B cell (primary cell): Measurements from ENCODE around the gene UBQLN3. TPM values are rescaled to one million over a fixed set of nuclear protein-coding genes. Genes with fewer than 3 reads are reported as not detected.

Source experiments
- ATAC-seq: fragments of 200-7000 bp; cut with Tn5 transposase; one replicate; pipeline ENCODE4 v1.10.0; 2021; ENCODE audit warnings: low read depth, mild to moderate bottlenecking, moderate number of reproducible peaks, moderate library complexity
- CTCF ChIA-PET: fragments of 350-600 bp; sonication (Branson Sonifier 250); formaldehyde crosslinking; loops from one replicate; lab custom pipeline; 2021; ENCODE audit warnings: antibody characterized with exemption, inconsistent platforms; lab: Charles Lee
- POLR2A ChIA-PET: fragments of 350-600 bp; sonication (Branson Sonifier 250); formaldehyde crosslinking; loops from one replicate; lab custom pipeline; 2021; ENCODE audit warnings: antibody characterized with exemption; lab: Charles Lee
- DNase-seq: peaks from one replicate; pipeline ENCODE4 v3.0.0; 2013
- H2AFZ ChIP-seq: 2 replicates; pipeline ENCODE4 v1.6.1; 2012; ENCODE audit warnings: mild to moderate bottlenecking, low read depth, low read length; ENCODE audit not compliant: insufficient read depth, poor library complexity, severe bottlenecking
- H3K27ac ChIP-seq, 2 donors: 1 replicate in 1 of 2; 2 replicates in 1 of 2; pipeline ENCODE4 v1.5.1; 2012 to 2013; ENCODE audit warnings: low read length in 2 of 2, mild to moderate bottlenecking in 2 of 2, moderate library complexity in 1 of 2
- H3K27me3 ChIP-seq, 4 experiments: fragments of 200-600 bp in 1 of 4; sonication (generic) in 1 of 4; replicated peaks in 1 of 4; 1 replicate in 2 of 4; 2 replicates in 2 of 4; pipeline versions ENCODE4 v1.6.1 to v1.7.0; 2013 to 2016; ENCODE audit warnings: low read length in 3 of 4, mild to moderate bottlenecking in 2 of 4, mixed read lengths in 1 of 4, moderate library complexity in 1 of 4; ENCODE audit not compliant: insufficient read depth in 4 of 4, control insufficient read depth in 3 of 4; ENCODE audit errors: control extremely low read depth in 1 of 4
- H3K36me3 ChIP-seq, 2 experiments: replicated peaks in 1 of 2; 1 replicate in 1 of 2; 2 replicates in 1 of 2; pipeline versions ENCODE4 v1.6.1 to v1.7.1; 2013; ENCODE audit warnings: low read length in 1 of 2; ENCODE audit not compliant: insufficient read depth in 2 of 2, control insufficient read depth in 1 of 2; ENCODE audit errors: control extremely low read depth in 1 of 2, extremely low read depth in 1 of 2
- H3K4me1 ChIP-seq, 2 donors: fragments of 200-600 bp in 1 of 2; sonication (generic) in 1 of 2; 1 replicate in 1 of 2; 2 replicates in 1 of 2; pipeline versions ENCODE4 v1.5.1 to v1.6.1; 2013 to 2017; ENCODE audit warnings: low read length in 2 of 2; ENCODE audit not compliant: control insufficient read depth in 2 of 2, insufficient read depth in 2 of 2
- H3K4me2 ChIP-seq: replicated peaks from 2 replicates; pipeline ENCODE3; 2012; ENCODE audit warnings: mild to moderate bottlenecking, low read depth, low read length; ENCODE audit not compliant: poor library complexity, severe bottlenecking
- H3K4me3 ChIP-seq, 5 experiments: fragments of 200-600 bp in 1 of 5; sonication (generic) in 1 of 5; 1 replicate in 3 of 5; 2 replicates in 2 of 5; pipeline versions ENCODE4 v1.5.1 to v1.7.0; 2011 to 2016; ENCODE audit warnings: low read length in 4 of 5, mild to moderate bottlenecking in 4 of 5, low read depth in 2 of 5, control low read depth in 1 of 5, moderate library complexity in 1 of 5; ENCODE audit not compliant: insufficient read depth in 1 of 5; ENCODE audit errors: control extremely low read depth in 1 of 5, extremely low read depth in 1 of 5
- H3K79me2 ChIP-seq: fragments of 200-600 bp; sonication (generic); one replicate; pipeline ENCODE4 v1.6.0; 2016; ENCODE audit warnings: low read length; ENCODE audit not compliant: control insufficient read depth, insufficient read depth
- H3K9ac ChIP-seq: fragments of 200-600 bp; sonication (generic); 2 replicates; pipeline ENCODE4 v1.6.1; 2017; ENCODE audit warnings: mild to moderate bottlenecking, low read length, moderate library complexity
- H3K9me3 ChIP-seq, 3 donors: one replicate each; pipeline versions ENCODE4 v1.6.1 to v1.7.1; 2013; ENCODE audit warnings: low read length in 2 of 3; ENCODE audit not compliant: control insufficient read depth in 2 of 3, insufficient read depth in 1 of 3; ENCODE audit errors: control extremely low read depth in 1 of 3
- H4K20me1 ChIP-seq: 2 replicates; pipeline ENCODE4 v1.6.0; 2012; ENCODE audit warnings: mild to moderate bottlenecking, low read length; ENCODE audit not compliant: insufficient read depth, control insufficient read depth, poor library complexity, severe bottlenecking
- H3K27ac Mint-ChIP-seq: one replicate; pipeline ENCODE4 v1.8.0; 2021; ENCODE audit warnings: mixed read lengths
- H3K27me3 Mint-ChIP-seq: one replicate; pipeline ENCODE4 v1.8.0; 2021; ENCODE audit warnings: mixed read lengths
- H3K4me1 Mint-ChIP-seq: one replicate; pipeline ENCODE4 v1.8.0; 2021; ENCODE audit warnings: mixed read lengths
- H3K4me3 Mint-ChIP-seq: one replicate; pipeline ENCODE4 v1.8.0; 2021; ENCODE audit warnings: mixed read lengths
- H3K9me3 Mint-ChIP-seq: one replicate; pipeline ENCODE4 v1.8.0; 2022; ENCODE audit warnings: mixed read lengths; ENCODE audit not compliant: insufficient read depth
- CTCF ChIP-seq: fragments of 200-600 bp; IDR thresholded peaks from one replicate; pipeline ENCODE4 v1.8.0; 2022; ENCODE audit warnings: antibody characterized with exemption, mild to moderate bottlenecking
- EZH2 ChIP-seq: IDR thresholded peaks from 2 replicates; pipeline ENCODE4 v1.6.1; 2012; ENCODE audit warnings: borderline replicate concordance, low read depth, mild to moderate bottlenecking, moderate library complexity, low read length; ENCODE audit not compliant: insufficient read depth, poor library complexity, severe bottlenecking
- WGBS: methylation state at CpG from one replicate; pipeline ENCODE4 v1.1.5; 2013; ENCODE audit warnings: missing lambda C conversion rate; ENCODE audit not compliant: insufficient coverage; 5-methylcytosine and 5-hydroxymethylcytosine counted together
- intact Hi-C: fragments of 100-400 bp; cut with micrococcal nuclease; formaldehyde crosslinking; loops from one replicate; pipeline ENCODE4 v1.10.0; 2022
- polyA plus RNA-seq: library from polyadenylated mRNA; depleted of rRNA; stranded (reverse); fragments of >200 nt; gene quantifications from 2 replicates; pipeline ENCODE4 v1.2.3, GENCODE V29; 2012
- total RNA-seq, 2 donors: library from RNA; stranded (reverse); fragments of 120-200 nt in 1 of 2; gene quantifications; 1 replicate in 1 of 2; 2 replicates in 1 of 2; pipeline versions ENCODE4 v1.2.3 to v1.2.4, GENCODE V29; 2013 to 2022

Gene UBQLN3
- total and polyA plus RNA-seq, 2 donors (not counting 1 experiment from before 2014, with no cell fraction given) = 0.59 TPM; not detected in 1

DNA sequence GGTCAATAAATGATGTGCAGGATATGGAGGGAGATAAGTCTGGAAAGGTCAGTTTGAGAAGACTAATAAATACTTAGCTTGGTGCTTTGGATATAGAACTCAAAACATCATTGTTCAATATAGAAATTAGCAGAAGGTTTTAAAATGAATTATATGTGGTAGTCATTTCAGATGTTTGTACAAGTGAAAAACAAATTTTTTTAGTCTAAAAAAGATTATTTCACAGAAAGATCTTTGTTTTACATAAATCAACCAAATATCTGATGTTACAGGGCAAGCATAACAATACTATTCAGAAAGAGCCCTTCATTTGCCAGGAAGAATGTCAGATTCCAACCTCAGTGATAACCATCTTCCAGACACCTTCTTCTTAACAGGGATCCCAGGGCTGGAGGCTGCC lies 21.4 kb downstream of the UBQLN3 start, which contains the start of gene OR52D1:
OR52D1 (plus strand) TSS at position 301 of the 400 bp plus-strand sequence; CDS start at position 323, 22 bp downstream.
- H3K4me3 Mint-ChIP-seq = no peak within 1 kb of the TSS
- Histone ChIP-seq H4K20me1 (no peaks in the 10 kb centered on the region), H3K4me3 (no peak within 1 kb of the TSS), H3K36me3 (no peaks in the 10 kb centered on the region), H3K27ac (no peak within 1 kb of the TSS), H3K4me2 (no peak within 1 kb of the TSS), H3K4me1 (no peaks in the 10 kb centered on the region), H3K9me3 (no peaks in the 10 kb centered on the region), H3K27me3 (no peaks in the 10 kb centered on the region), H3K79me2 (no peaks in the 10 kb centered on the region), H3K9ac (no peak within 1 kb of the TSS), H2AFZ (no peak within 1 kb of the TSS)
- DNase-seq (no peak), ATAC-seq (no peak)
- no peaks in the 10 kb centered on the region for H3K9me3 Mint-ChIP-seq
- intact Hi-C loops = no loop called here
- CTCF ChIA-PET = no interaction called here
- POLR2A ChIA-PET = no interaction called here
- H3K27ac Mint-ChIP-seq = no peak within 1 kb of the TSS
- H3K4me1 Mint-ChIP-seq = no peaks in the 10 kb centered on the region
- H3K27me3 Mint-ChIP-seq = peaks cover 12% of the 10 kb centered on the region
- TF ChIP-seq EZH2 (no peak), CTCF (no peak)

GRCh38 chr11:5486421-5486820 lies 23.3 kb downstream of the UBQLN3 start:
- no peaks in the 10 kb centered on the region for H3K36me3 ChIP-seq
- ATAC-seq (no peak), DNase-seq (no peak)
- H3K4me1 ChIP-seq = no peaks in the 10 kb centered on the region
- H3K9me3 ChIP-seq = no peaks in the 10 kb centered on the region
- peaks cover 4% of the 10 kb centered on the region for H3K27me3 Mint-ChIP-seq
- no peaks in the 10 kb centered on the region for H3K9me3 Mint-ChIP-seq
- no peak overlapping the region for H3K4me3 ChIP-seq
- no peak overlapping the region for H3K4me2 ChIP-seq
- CTCF ChIA-PET = no interaction called here
- 100% methylated on average over 1 of the region's 3 CpGs for WGBS
- no peaks in the 10 kb centered on the region for H3K4me1 Mint-ChIP-seq
- no peak overlapping the region for H3K4me3 Mint-ChIP-seq
- no peak overlapping the region for H2AFZ ChIP-seq
- POLR2A ChIA-PET = no interaction called here
- no peak overlapping the region for H3K27ac ChIP-seq
- H3K27me3 ChIP-seq = no peaks in the 10 kb centered on the region
- no peaks in the 10 kb centered on the region for H4K20me1 ChIP-seq
- intact Hi-C loops = no loop called here
- H3K9ac ChIP-seq = no peak overlapping the region
- H3K79me2 ChIP-seq = no peaks in the 10 kb centered on the region
- no peak overlapping the region for H3K27ac Mint-ChIP-seq
- TF ChIP-seq CTCF (no peak), EZH2 (no peak)
